Lower leg skin (tissue), 3 donors: Measurements from ENCODE around the gene DIP2B.

Experiments used
- POLR2A ChIP-seq, 2 donors: fragments of 450-650 bp; IDR thresholded peaks; one replicate each; pipeline ENCODE4 v1.6.1; 2016 to 2017; ENCODE audit warnings: antibody characterized with exemption in 2 of 2, mild to moderate bottlenecking in 1 of 2, moderate library complexity in 1 of 2
- TF ChIP-seq, protein P1 (sequence below), 3 donors: fragments of 450-650 bp; IDR thresholded peaks; one replicate each; pipeline ENCODE4 v1.5.1; 2016; ENCODE audit warnings: antibody characterized with exemption in 3 of 3, mild to moderate bottlenecking in 3 of 3, moderate library complexity in 2 of 3

DNA sequence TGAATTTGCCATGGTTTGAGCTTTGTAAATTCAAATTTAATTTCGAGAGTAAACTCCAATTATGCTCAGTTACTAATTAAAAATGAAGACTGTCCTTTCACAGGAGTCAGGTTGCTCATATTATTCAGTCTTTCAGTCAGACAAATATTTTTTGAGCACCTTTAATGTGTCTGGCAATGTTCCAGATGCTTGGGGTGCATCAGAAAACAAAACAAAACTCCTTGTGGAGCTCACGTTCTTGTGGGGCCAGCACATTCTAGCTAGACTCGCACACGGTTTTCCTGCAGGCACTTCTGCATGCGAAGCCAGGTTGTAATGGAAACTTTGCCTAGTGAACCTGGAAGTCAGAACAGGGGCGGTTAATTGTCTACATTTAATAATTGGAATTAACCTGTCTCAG, 195.2 kb downstream of the DIP2B start:
- TF ChIP-seq, protein P1, sequence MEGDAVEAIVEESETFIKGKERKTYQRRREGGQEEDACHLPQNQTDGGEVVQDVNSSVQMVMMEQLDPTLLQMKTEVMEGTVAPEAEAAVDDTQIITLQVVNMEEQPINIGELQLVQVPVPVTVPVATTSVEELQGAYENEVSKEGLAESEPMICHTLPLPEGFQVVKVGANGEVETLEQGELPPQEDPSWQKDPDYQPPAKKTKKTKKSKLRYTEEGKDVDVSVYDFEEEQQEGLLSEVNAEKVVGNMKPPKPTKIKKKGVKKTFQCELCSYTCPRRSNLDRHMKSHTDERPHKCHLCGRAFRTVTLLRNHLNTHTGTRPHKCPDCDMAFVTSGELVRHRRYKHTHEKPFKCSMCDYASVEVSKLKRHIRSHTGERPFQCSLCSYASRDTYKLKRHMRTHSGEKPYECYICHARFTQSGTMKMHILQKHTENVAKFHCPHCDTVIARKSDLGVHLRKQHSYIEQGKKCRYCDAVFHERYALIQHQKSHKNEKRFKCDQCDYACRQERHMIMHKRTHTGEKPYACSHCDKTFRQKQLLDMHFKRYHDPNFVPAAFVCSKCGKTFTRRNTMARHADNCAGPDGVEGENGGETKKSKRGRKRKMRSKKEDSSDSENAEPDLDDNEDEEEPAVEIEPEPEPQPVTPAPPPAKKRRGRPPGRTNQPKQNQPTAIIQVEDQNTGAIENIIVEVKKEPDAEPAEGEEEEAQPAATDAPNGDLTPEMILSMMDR (IDR thresholded peaks at IDR 0.05), result no peak
- no peak for TF ChIP-seq POLR2A (IDR thresholded peaks at IDR 0.05)
